Mesodermal cell (in vitro differentiated cells): ENCODE data around the gene BIRC6.

Experiments used
- H3K27ac ChIP-seq: 2 replicates; pipeline ENCODE4 v1.7.0; 2013; ENCODE audit warnings: mild to moderate bottlenecking, low read depth, low read length, moderate library complexity; ENCODE audit not compliant: severe bottlenecking
- H3K36me3 ChIP-seq: 2 replicates; pipeline ENCODE4 v1.7.1; 2013; ENCODE audit warnings: mild to moderate bottlenecking, low read length, moderate library complexity; ENCODE audit not compliant: control insufficient read depth, insufficient read depth
- H3K4me1 ChIP-seq: one replicate; pipeline ENCODE4 v1.7.1; 2013; ENCODE audit warnings: mild to moderate bottlenecking, low read length; ENCODE audit not compliant: insufficient read depth, control insufficient read depth, poor library complexity, severe bottlenecking
- H3K4me3 ChIP-seq: 2 replicates; pipeline ENCODE4 v1.7.0; 2013; ENCODE audit warnings: low read length, control low read depth, mild to moderate bottlenecking; ENCODE audit not compliant: insufficient read depth, poor library complexity, severe bottlenecking; ENCODE audit errors: extremely low read depth
- H3K9me3 ChIP-seq: 2 replicates; pipeline ENCODE4 v1.7.1; 2013; ENCODE audit warnings: mild to moderate bottlenecking, low read length, moderate library complexity; ENCODE audit not compliant: control insufficient read depth
- WGBS, 2 experiments: methylation state at CpG; one replicate each; pipeline ENCODE4 v1.1.5; 2013; ENCODE audit warnings: missing lambda C conversion rate in 2 of 2; ENCODE audit not compliant: insufficient coverage in 2 of 2; 5-methylcytosine and 5-hydroxymethylcytosine counted together

The BIRC6 gene

DNA sequence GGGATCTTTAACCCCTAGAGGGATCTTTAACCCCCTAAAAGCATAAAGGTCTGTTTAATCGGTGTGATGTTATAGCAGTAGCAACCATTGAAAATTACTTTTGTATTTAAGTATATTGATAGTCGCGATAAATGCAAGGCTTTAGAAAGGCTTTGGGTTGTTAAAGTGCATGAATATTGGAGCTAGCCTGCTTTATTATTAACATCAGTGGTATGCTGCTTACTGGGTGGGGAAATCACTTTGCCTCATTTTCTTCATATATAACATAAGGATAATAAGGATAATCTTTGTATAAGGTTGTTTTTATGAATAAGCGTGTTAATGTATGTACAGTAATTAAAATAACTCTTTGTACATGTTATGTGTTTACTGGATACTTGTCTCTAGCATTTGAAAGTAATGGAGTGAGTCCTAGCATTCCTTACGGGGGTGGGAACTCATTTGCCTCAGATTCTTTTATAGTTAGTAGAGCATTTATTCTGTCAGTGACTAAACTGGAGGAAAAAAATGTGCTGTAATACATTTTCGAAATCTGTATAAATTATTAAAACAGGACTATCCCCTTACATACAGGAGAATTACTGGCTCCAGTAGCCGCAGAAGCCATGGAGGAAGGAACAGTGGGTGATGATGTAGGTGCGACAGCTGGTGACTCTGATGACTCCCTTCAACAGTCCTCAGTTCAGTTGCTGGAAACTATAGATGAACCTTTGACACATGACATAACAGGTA, 122.2 kb downstream of the BIRC6 start:
- no peak overlapping the region for H3K27ac ChIP-seq
- no peak overlapping the region for H3K4me3 ChIP-seq
- no CpG with 5 or more reads among the region's 8 CpGs for WGBS, 2 experiments
- H3K9me3 ChIP-seq = no peaks in the 10 kb centered on the region
- no peaks in the 10 kb centered on the region for H3K4me1 ChIP-seq
- H3K36me3 ChIP-seq = peaks cover 54% of the 10 kb centered on the region

GRCh38 chr2:32479993-32480392, 123.2 kb downstream of the BIRC6 start:
- WGBS, 2 experiments = no CpG with 5 or more reads among the region's 5 CpGs

DNA sequence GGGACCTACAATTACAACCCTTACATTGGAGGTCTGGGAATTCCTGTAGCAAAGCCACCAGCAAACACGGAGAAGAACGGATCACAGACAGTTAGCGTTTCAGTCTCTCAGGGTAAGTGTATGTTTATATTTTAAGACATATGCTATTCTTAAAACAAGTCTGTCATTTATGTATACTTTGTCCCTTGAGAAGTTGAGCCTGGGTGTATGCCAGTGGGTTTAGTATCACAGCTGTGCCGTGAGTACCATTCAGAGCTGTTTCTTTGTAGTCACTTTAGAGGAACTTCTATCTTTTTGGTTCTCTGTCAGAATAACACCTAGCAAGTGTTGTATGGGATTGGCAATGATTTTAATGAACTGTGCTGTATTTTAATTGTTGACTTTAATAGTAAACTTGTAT, 125.6 kb downstream of the BIRC6 start:
- peaks cover 6% of the 10 kb centered on the region for H3K4me1 ChIP-seq
- 100% methylated on average over 1 of the region's 4 CpGs; no CpG with 5 or more reads in 1 of the 2 experiments for WGBS, 2 experiments
- no peaks in the 10 kb centered on the region for H3K9me3 ChIP-seq
- H3K36me3 ChIP-seq = peaks cover 77% of the 10 kb centered on the region
- no peak overlapping the region for H3K27ac ChIP-seq
- H3K4me3 ChIP-seq = no peak overlapping the region

More at GRCh38 chr2:32479993-32480392, 123.2 kb downstream of the BIRC6 start:
- Histone ChIP-seq H3K9me3 (no peaks in the 10 kb centered on the region), H3K27ac (no peak overlapping the region), H3K4me1 (peaks cover 6% of the 10 kb centered on the region), H3K36me3 (peaks cover 63% of the 10 kb centered on the region), H3K4me3 (no peak overlapping the region)

DNA sequence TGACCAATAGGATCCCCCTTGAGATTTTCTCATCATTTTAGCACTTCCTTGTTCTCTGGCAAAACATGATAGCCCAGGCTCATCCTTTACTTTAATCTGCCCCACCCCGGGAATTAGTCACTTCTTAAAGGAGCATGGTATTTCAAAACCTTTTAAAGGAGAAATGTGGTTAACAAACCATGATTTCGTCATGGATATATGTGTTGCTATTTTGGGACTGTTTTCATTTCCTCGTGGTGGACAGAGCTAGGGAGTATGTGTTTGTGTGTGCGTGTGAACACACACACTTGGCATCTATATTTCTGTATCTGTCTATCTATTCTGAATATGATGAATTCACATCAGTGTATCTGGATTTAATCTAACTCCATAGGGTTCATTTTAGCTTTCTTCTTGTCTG, 128.1 kb downstream of the BIRC6 start:
- H3K4me1 ChIP-seq = peaks cover 6% of the 10 kb centered on the region
- 100% methylated on average over 1 of the region's 4 CpGs; no CpG with 5 or more reads in 1 of the 2 experiments for WGBS, 2 experiments
- H3K36me3 ChIP-seq = peaks cover 77% of the 10 kb centered on the region
- H3K27ac ChIP-seq = no peak overlapping the region
- H3K4me3 ChIP-seq = no peak overlapping the region
- no peaks in the 10 kb centered on the region for H3K9me3 ChIP-seq

- peaks cover 6% of the 10 kb centered on the region for H3K4me1 ChIP-seq
- H3K36me3 ChIP-seq = peaks cover 78% of the 10 kb centered on the region
- no peaks in the 10 kb centered on the region for H3K9me3 ChIP-seq
- H3K27ac ChIP-seq = no peak overlapping the region
- WGBS, 2 experiments = no CpG with 5 or more reads among the region's 3 CpGs
- H3K4me3 ChIP-seq = no peak overlapping the region
Observed at GRCh38 chr2:32485399-32485798, 128.6 kb downstream of the BIRC6 start.

DNA sequence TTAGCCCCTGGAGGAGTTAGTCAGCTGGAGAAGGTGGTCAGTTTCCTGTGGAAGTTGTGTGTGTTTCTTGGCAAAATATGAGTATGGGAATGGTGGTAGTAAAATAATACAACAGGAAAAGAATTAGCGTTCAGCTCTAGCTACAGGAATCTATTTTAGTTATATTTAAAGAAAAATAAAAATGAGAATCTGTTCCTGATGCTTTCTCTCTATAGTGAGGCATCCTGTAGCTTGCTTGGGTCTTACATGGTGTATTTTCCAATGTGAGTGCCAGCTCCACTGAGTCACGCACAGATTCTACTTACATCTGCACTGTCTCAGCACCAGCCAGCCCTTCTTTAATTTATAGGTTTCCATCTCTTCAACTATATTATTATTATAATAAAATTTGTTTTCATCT, 132.2 kb downstream of the BIRC6 start:
- H3K4me1 ChIP-seq = peaks cover 6% of the 10 kb centered on the region
- WGBS, 2 experiments = no CpG with 5 or more reads among the region's 2 CpGs
- peaks cover 52% of the 10 kb centered on the region for H3K36me3 ChIP-seq
- H3K27ac ChIP-seq = no peak overlapping the region
- H3K4me3 ChIP-seq = no peak overlapping the region
- H3K9me3 ChIP-seq = no peaks in the 10 kb centered on the region

DNA sequence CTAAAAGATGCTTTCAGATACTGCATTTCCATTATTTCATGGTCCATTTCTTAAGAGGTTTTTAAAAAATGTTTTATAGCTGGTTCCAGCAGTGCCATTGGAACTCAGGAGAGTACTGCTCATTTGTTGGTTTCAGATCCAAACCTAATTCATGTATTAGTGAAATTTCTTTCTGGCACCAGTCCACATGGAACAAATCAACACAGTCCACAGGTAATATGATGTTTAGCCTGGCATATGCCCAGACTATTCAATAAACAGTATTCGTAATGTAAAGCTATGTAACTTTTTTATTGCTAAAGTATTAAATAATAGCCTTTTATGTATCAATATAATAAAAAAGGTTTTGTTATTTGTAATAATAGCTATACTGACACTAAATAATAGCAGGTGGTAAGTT, 134.5 kb downstream of the BIRC6 start:
- Histone ChIP-seq H3K9me3 (no peaks in the 10 kb centered on the region), H3K27ac (no peak overlapping the region), H3K36me3 (peaks cover 43% of the 10 kb centered on the region), H3K4me1 (no peaks in the 10 kb centered on the region), H3K4me3 (no peak overlapping the region)
- WGBS, 2 experiments = no CpG with 5 or more reads among the region's 1 CpG

DNA sequence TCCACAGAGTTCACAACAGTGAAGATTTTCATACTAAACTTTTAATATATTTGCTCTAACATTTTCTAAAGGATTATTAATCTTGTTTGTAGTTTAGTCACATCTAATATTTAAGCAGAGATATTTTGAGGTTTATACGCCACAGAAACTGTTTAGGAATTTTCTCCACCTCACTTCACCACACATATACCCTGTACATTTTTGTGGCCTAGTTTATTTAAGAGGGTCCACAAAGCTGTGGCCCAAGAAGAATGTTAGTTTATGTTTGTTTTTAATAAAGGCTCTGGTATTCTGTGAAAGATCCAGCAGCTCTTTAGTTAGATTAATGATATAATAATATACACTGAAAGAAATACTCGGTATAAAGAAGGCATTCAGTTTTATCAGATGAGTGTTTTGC, 138.3 kb downstream of the BIRC6 start:
- Histone ChIP-seq H3K27ac (no peak overlapping the region), H3K4me1 (no peaks in the 10 kb centered on the region), H3K9me3 (no peaks in the 10 kb centered on the region), H3K4me3 (no peak overlapping the region), H3K36me3 (peaks cover 41% of the 10 kb centered on the region)
- WGBS, 2 experiments = no CpG with 5 or more reads among the region's 2 CpGs

GRCh38 chr2:32496662-32497061, 139.8 kb downstream of the BIRC6 start:
- Histone ChIP-seq H3K36me3 (peaks cover 51% of the 10 kb centered on the region), H3K27ac (no peak overlapping the region), H3K4me3 (no peak overlapping the region), H3K9me3 (no peaks in the 10 kb centered on the region), H3K4me1 (no peaks in the 10 kb centered on the region)
- no CpG with 5 or more reads among the region's 3 CpGs for WGBS, 2 experiments

- Histone ChIP-seq H3K4me3 (no peak overlapping the region), H3K9me3 (no peaks in the 10 kb centered on the region), H3K27ac (no peak overlapping the region), H3K36me3 (peaks cover 60% of the 10 kb centered on the region), H3K4me1 (no peaks in the 10 kb centered on the region)
- 67 to 100% methylated on average over 1 to 2 of the region's 6 CpGs for WGBS, 2 experiments
Observed at GRCh38 chr2:32498306-32498705, 141.5 kb downstream of the BIRC6 start.

- Histone ChIP-seq H3K4me3 (no peak overlapping the region), H3K36me3 (peaks cover 70% of the 10 kb centered on the region), H3K4me1 (no peaks in the 10 kb centered on the region), H3K27ac (no peak overlapping the region), H3K9me3 (no peaks in the 10 kb centered on the region)
- no CpG with 5 or more reads among the region's 2 CpGs for WGBS, 2 experiments
Observed at GRCh38 chr2:32502941-32503340, 146.1 kb downstream of the BIRC6 start.
